HCT116 (cell line): ENCODE data around the gene RNU7-1.

ENCODE experiments used
- CTCF ChIP-seq, 3 experiments: fragments of 200-600 bp in 1 of 3; sonication (generic) in 1 of 3; IDR thresholded peaks in 2 of 3; conservative IDR thresholded peaks in 1 of 3; 2 replicates each; pipeline ENCODE4 v1.5.1; 2012 to 2017; ENCODE audit warnings: low read depth in 2 of 3, low read length in 2 of 3, antibody characterized with exemption in 1 of 3, borderline replicate concordance in 1 of 3, control low read depth in 1 of 3, mild to moderate bottlenecking in 1 of 3, mixed read lengths in 1 of 3, mixed run types in 1 of 3, moderate library complexity in 1 of 3; ENCODE audit not compliant: insufficient read depth in 1 of 3
- EZH2 ChIP-seq: fragments of 200-600 bp; sonication (generic); IDR thresholded peaks from 2 replicates; pipeline ENCODE4 v1.6.1; 2017; ENCODE audit warnings: antibody characterized with exemption, mixed run types
- EZH2phosphoT487 ChIP-seq: fragments of 200-600 bp; IDR thresholded peaks from 2 replicates; pipeline ENCODE4 v1.6.1; 2018; ENCODE audit warnings: antibody characterized with exemption, borderline replicate concordance
- JUND ChIP-seq: IDR thresholded peaks from 2 replicates; pipeline ENCODE4 v1.6.1; 2012
- POLR2A ChIP-seq: IDR thresholded peaks from 2 replicates; pipeline ENCODE4 v1.7.0; 2011; ENCODE audit warnings: borderline replicate concordance; ENCODE audit not compliant: insufficient read depth, insufficient read length; ENCODE audit errors: extremely low read depth
- ZBTB33 ChIP-seq: IDR thresholded peaks from 2 replicates; pipeline ENCODE4 v1.6.1; 2011; ENCODE audit warnings: mild to moderate bottlenecking, low read length, moderate library complexity; ENCODE audit not compliant: insufficient replicate concordance; ENCODE audit errors: extremely low read depth

GRCh38 chr12:6975297-6976032 lies 31.8 kb downstream of the RNU7-1 start:
- TF ChIP-seq EZH2: no peak
- no peak for TF ChIP-seq CTCF (IDR thresholded peaks at IDR 0.05 in 2 of 3, conservative IDR thresholded peaks at IDR 0.05 in 1 of 3; ENCODE audit: borderline replicate concordance in 1 of 3, insufficient read depth in 1 of 3, low read depth in 2 of 3, low read length in 2 of 3)
- TF ChIP-seq EZH2phosphoT487: no peak
- TF ChIP-seq ZBTB33: no peak
- no peak for TF ChIP-seq JUND
- TF ChIP-seq POLR2A: no peak
